Measurements from ENCODE around the gene SPINK5.
"Not testable (repeated sequence)": the region's sequence is repeated elsewhere in the genome, so short reads cannot be mapped to it uniquely, and the experiment has no call there.

SPINK5 gene
- 0 reads per million in 2 experiments for total RNA-seq

- DNase-seq (ENCODE audit: low read depth), result no peak
Observed at GRCh38 chr5:148063861-148064260, at the start of gene SPINK5. SPINK5 (plus strand) TSS chr5:148063980; CDS start chr5:148064045, 65 bp downstream.

- DNase-seq (ENCODE audit: low read depth), result no peak
Observed at GRCh38 chr5:148014276-148014675, 49.5 kb upstream of the SPINK5 start.

- no peak for DNase-seq (ENCODE audit: low read depth)
Observed at GRCh38 chr5:148020257-148020988, 43.4 kb upstream of the SPINK5 start.

- no peak for DNase-seq (ENCODE audit: low read depth)
Observed at GRCh38 chr5:148027505-148027904, 36.3 kb upstream of the SPINK5 start.

- no peak for DNase-seq (ENCODE audit: low read depth)
Observed at GRCh38 chr5:148029131-148029530, 34.6 kb upstream of the SPINK5 start.

GRCh38 chr5:148033134-148033533 lies 30.6 kb upstream of the SPINK5 start:
- no peak for DNase-seq (ENCODE audit: low read depth)

- no peak for DNase-seq (ENCODE audit: low read depth)
Observed at GRCh38 chr5:148035676-148036075, 28.1 kb upstream of the SPINK5 start.

- no peak for DNase-seq (ENCODE audit: low read depth)
Observed at GRCh38 chr5:148042881-148043280, 20.9 kb upstream of the SPINK5 start.

GRCh38 chr5:148043705-148044104 lies 20.1 kb upstream of the SPINK5 start:
- DNase-seq (ENCODE audit: low read depth), result no peak

- DNase-seq (ENCODE audit: low read depth), result not testable (repeated sequence)
Observed at GRCh38 chr5:148055160-148055559, 8.6 kb upstream of the SPINK5 start.

GRCh38 chr5:148060309-148060708 lies 3.5 kb upstream of the SPINK5 start:
- DNase-seq (ENCODE audit: low read depth), result no peak

GRCh38 chr5:148060881-148061280 lies 2.9 kb upstream of the SPINK5 start:
- no peak for DNase-seq (ENCODE audit: low read depth)

GRCh38 chr5:148070621-148071020 lies 6.8 kb downstream of the SPINK5 start:
- DNase-seq (ENCODE audit: low read depth), result no peak

GRCh38 chr5:148072207-148072606 lies 8.4 kb downstream of the SPINK5 start:
- no peak for DNase-seq (ENCODE audit: low read depth)

- DNase-seq (ENCODE audit: low read depth), result no peak
Observed at GRCh38 chr5:148075529-148075928, 11.7 kb downstream of the SPINK5 start.

GRCh38 chr5:148083203-148083602 lies 19.4 kb downstream of the SPINK5 start:
- no peak for DNase-seq (ENCODE audit: low read depth)

GRCh38 chr5:148084269-148084668 lies 20.5 kb downstream of the SPINK5 start:
- no peak for DNase-seq (ENCODE audit: low read depth)

GRCh38 chr5:148085310-148085709 lies 21.5 kb downstream of the SPINK5 start:
- no peak for DNase-seq (ENCODE audit: low read depth)

GRCh38 chr5:148085977-148086705 lies 22.4 kb downstream of the SPINK5 start:
- DNase-seq (ENCODE audit: low read depth), result no peak

GRCh38 chr5:148090146-148090772 lies 26.5 kb downstream of the SPINK5 start:
- no peak for DNase-seq (ENCODE audit: low read depth)

GRCh38 chr5:148090773-148091250 lies 27.0 kb downstream of the SPINK5 start:
- DNase-seq (ENCODE audit: low read depth), result no peak
